Stimulated activated naive CD8-positive, alpha-beta T cell treated with anti-CD3 and anti-CD28 coated beads, Interleukin-15, Interleukin-2, amounts not matched to agents 100 ng/mL and 50 ng/mL, for 24 hours (primary cell): ENCODE measurements around the gene PCNX4.
A peak's percentile ranks its signal among the peaks of the same experiment; 100 is the strongest.

Source experiments
- H3K27ac Mint-ChIP-seq: one replicate; pipeline ENCODE4 v1.8.0; 2021; ENCODE audit warnings: mild to moderate bottlenecking, mixed read lengths
- H3K27me3 Mint-ChIP-seq: one replicate; pipeline ENCODE4 v1.8.0; 2021; ENCODE audit warnings: mixed read lengths
- H3K36me3 Mint-ChIP-seq: one replicate; pipeline ENCODE4 v1.8.0; 2021; ENCODE audit warnings: low read depth, mixed read lengths
- H3K4me1 Mint-ChIP-seq: one replicate; pipeline ENCODE4 v1.8.0; 2021; ENCODE audit warnings: low read depth, mixed read lengths
- H3K4me3 Mint-ChIP-seq: one replicate; pipeline ENCODE4 v1.8.0; 2021; ENCODE audit warnings: mild to moderate bottlenecking, mixed read lengths
- H3K9me3 Mint-ChIP-seq: one replicate; pipeline ENCODE4 v1.8.0; 2021; ENCODE audit warnings: mixed read lengths

The PCNX4 gene

GRCh38 chr14:60175255-60175902 lies 83.7 kb downstream of the PCNX4 start:
- H3K4me1 Mint-ChIP-seq: peaks cover 4% of the 10 kb centered on the region
- H3K9me3 Mint-ChIP-seq: no peaks in the 10 kb centered on the region
- H3K4me3 Mint-ChIP-seq: no peak overlapping the region
- H3K27ac Mint-ChIP-seq: no peak overlapping the region
- H3K36me3 Mint-ChIP-seq: no peaks in the 10 kb centered on the region
- no peaks in the 10 kb centered on the region for H3K27me3 Mint-ChIP-seq

DNA sequence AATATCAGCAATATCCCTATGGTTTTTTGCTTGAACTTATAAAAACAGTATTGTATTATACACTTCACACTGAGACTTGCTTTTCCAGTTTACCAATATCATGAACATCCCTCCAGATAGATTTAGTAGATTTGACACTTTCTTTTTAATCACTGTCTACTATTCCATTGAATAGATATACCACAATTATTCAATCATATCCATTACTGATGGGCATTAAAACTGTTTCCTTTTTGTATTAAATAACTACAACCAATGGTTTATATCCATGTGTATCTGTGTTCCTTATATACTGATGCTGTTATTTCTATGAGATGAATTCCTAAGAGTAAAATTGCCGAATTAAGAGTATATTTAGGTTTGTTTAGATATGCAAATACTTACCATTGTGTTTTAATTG lies 86.4 kb downstream of the PCNX4 start:
- Mint-ChIP-seq H3K27ac (no peak overlapping the region), H3K9me3 (no peaks in the 10 kb centered on the region), H3K27me3 (no peaks in the 10 kb centered on the region), H3K4me3 (no peak overlapping the region), H3K4me1 (peaks cover 5% of the 10 kb centered on the region), H3K36me3 (no peaks in the 10 kb centered on the region)

DNA sequence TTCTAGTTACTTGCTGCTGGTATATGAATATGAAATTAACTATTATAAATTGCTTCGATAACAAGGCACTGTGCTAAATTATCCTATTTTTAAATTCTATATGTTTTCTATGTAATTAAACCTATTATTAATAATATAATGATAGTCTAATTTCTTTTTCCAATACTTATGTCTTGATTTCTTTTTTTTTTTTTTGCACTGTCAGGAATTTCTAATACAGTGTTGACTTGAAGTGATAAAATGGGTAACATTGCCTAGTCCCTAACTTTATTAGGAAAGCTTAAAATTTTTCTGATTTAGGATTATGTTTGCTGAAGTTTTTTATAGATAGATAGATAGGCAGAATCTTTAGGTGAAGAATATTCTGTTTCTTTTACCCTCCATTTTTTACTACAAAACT lies 87.1 kb downstream of the PCNX4 start:
- peaks cover 11% of the 10 kb centered on the region for H3K4me1 Mint-ChIP-seq
- no peaks in the 10 kb centered on the region for H3K9me3 Mint-ChIP-seq
- no peak overlapping the region for H3K27ac Mint-ChIP-seq
- no peaks in the 10 kb centered on the region for H3K36me3 Mint-ChIP-seq
- H3K27me3 Mint-ChIP-seq: no peaks in the 10 kb centered on the region
- H3K4me3 Mint-ChIP-seq: no peak overlapping the region

DNA sequence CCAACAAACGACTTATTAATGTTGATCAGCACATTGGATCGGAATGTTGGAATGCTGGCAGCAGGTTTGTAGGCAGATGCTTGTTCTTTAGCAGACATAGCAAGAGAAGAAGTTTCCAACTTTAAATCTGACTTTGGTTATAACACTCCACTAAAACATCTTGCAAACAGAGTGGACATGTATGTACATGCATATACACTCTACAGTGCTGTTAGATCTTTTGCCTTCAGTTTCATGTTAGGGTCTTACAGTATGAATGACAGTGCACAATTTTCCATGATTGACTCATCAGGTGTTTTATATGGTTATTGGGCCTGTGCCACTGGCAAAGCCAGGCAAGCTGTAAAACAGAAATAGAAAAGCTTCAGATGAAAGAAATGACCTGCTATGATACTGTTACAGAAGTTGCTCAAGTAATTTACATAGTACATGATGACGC lies 87.7 kb downstream of the PCNX4 start:
- Mint-ChIP-seq H3K36me3 (no peaks in the 10 kb centered on the region), H3K27me3 (no peaks in the 10 kb centered on the region), H3K27ac (no peak overlapping the region), H3K4me1 (peaks cover 15% of the 10 kb centered on the region), H3K4me3 (no peak overlapping the region), H3K9me3 (no peaks in the 10 kb centered on the region)

GRCh38 chr14:60183138-60183537 lies 91.4 kb downstream of the PCNX4 start:
- Mint-ChIP-seq H3K4me3 (peak overlapping the region; percentile 4), H3K27me3 (no peaks in the 10 kb centered on the region), H3K36me3 (no peaks in the 10 kb centered on the region), H3K27ac (peak overlapping the region; percentile 84), H3K9me3 (no peaks in the 10 kb centered on the region), H3K4me1 (peaks cover 20% of the 10 kb centered on the region)

DNA sequence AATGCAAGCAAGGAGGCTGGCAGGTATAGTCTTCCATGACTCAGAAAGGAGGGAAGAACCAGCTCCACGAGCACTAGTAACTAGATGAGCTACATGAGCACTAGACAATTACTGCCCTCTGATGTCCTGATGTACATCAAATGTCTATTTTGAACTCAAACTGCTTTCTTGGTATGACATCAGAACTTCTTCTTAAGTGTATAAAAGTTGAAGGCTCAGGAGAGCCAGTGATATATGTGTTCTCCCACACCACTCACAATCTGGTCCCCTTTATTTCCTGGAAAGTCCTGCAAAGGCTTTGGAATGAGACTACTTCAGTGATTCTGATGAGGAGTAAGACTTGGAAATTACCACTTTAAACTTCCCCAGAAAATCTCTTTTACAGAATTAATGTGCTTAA lies 92.0 kb downstream of the PCNX4 start:
- peak overlapping the region; percentile 76 for H3K4me3 Mint-ChIP-seq
- H3K27me3 Mint-ChIP-seq: no peaks in the 10 kb centered on the region
- H3K27ac Mint-ChIP-seq: peak overlapping the region; percentile 84
- H3K4me1 Mint-ChIP-seq: peaks cover 20% of the 10 kb centered on the region
- H3K36me3 Mint-ChIP-seq: no peaks in the 10 kb centered on the region
- no peaks in the 10 kb centered on the region for H3K9me3 Mint-ChIP-seq

- Mint-ChIP-seq H3K9me3 (no peaks in the 10 kb centered on the region), H3K27ac (peak overlapping the region; percentile 84), H3K27me3 (no peaks in the 10 kb centered on the region), H3K4me3 (peak overlapping the region; percentile 76), H3K36me3 (no peaks in the 10 kb centered on the region), H3K4me1 (peaks cover 20% of the 10 kb centered on the region)
Measured at GRCh38 chr14:60184146-60184904, 92.6 kb downstream of the PCNX4 start.

DNA sequence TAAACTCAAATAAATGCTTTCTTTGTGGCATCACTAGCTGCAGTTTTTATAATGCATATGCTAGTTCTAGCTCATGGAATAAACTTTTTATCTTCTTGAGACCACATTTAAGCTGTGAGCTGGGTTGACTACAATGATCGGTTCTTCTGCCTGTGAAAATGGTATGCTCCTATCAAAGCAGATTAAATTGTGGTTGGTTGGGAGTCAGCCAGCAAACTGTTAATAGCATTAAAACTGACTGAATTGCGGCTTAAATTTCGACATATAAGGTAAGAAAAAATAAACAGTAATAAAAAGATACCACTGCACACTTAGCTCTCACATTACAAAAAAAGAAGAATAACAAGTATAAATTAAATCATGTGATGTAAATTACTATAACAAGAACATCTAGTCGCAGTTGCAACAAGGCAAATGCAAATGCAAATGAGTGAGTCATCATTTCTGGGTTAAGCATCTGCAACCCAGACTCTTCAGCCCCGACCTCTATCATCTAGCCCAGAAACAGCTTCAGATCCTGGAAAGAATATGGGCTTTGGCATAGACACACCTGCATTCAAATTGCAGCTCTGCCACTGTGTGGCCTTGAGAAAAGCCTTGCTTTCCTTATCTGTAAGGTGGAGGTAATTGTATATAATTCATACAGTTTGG lies 93.3 kb downstream of the PCNX4 start:
- Mint-ChIP-seq H3K27me3 (no peaks in the 10 kb centered on the region), H3K4me3 (no peak overlapping the region), H3K4me1 (peaks cover 16% of the 10 kb centered on the region), H3K9me3 (no peaks in the 10 kb centered on the region), H3K27ac (no peak overlapping the region), H3K36me3 (no peaks in the 10 kb centered on the region)

DNA sequence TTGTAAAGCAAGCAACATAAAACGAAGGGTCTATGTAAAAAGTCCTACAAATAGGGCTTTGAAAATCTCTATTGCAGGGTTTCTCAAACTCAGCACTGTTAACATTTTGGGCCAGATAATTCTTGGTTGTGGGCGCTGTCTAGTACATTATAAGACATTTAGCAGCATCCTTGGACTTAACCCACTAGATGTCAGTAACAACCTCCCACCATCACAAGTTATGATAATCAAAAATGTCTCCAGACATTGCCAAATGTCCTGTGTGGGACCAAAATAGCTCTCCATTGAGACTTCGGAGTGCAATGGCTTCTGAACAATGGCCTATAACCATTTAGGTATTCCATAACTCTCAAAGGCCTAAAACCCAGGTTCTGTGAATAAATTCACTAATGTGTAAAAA lies 96.4 kb downstream of the PCNX4 start:
- Mint-ChIP-seq H3K4me3 (no peak overlapping the region), H3K4me1 (peaks cover 16% of the 10 kb centered on the region), H3K27me3 (no peaks in the 10 kb centered on the region), H3K27ac (no peak overlapping the region), H3K9me3 (no peaks in the 10 kb centered on the region), H3K36me3 (no peaks in the 10 kb centered on the region)

DNA sequence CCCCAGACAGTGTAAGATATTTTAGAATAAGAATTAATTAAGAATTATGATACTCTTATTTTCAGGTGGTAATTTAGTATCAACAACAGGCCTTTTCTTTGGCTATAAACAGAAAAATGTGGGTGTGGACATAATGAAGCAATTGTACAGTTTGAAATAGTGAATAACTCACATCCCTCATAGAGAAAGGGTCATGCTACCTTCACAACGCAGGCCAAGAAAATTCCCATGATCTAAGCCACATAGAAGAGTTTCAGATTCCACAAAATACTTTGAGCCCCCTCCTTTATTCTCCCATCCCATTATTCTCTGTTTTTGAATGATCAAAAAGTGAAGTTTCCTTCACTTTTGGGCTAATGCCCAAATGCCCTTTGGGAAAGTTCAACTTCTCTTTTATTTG lies 97.0 kb downstream of the PCNX4 start:
- Mint-ChIP-seq H3K27ac (no peak overlapping the region), H3K4me3 (no peak overlapping the region), H3K27me3 (no peaks in the 10 kb centered on the region), H3K36me3 (no peaks in the 10 kb centered on the region), H3K9me3 (no peaks in the 10 kb centered on the region), H3K4me1 (peaks cover 10% of the 10 kb centered on the region)

GRCh38 chr14:60189923-60190840 lies 98.5 kb downstream of the PCNX4 start:
- Mint-ChIP-seq H3K9me3 (no peaks in the 10 kb centered on the region), H3K27me3 (no peaks in the 10 kb centered on the region), H3K27ac (no peak overlapping the region), H3K4me3 (no peak overlapping the region), H3K36me3 (no peaks in the 10 kb centered on the region), H3K4me1 (no peaks in the 10 kb centered on the region)

GRCh38 chr14:60195179-60195810 lies 103.6 kb downstream of the PCNX4 start:
- Mint-ChIP-seq H3K4me1 (peaks cover 13% of the 10 kb centered on the region), H3K36me3 (no peaks in the 10 kb centered on the region), H3K27ac (no peak overlapping the region), H3K27me3 (peaks cover 11% of the 10 kb centered on the region), H3K9me3 (peaks cover 6% of the 10 kb centered on the region), H3K4me3 (no peak overlapping the region)

- Mint-ChIP-seq H3K9me3 (peaks cover 6% of the 10 kb centered on the region), H3K27ac (no peak overlapping the region)
Measured at GRCh38 chr14:60196291-60196690, 104.6 kb downstream of the PCNX4 start.

DNA sequence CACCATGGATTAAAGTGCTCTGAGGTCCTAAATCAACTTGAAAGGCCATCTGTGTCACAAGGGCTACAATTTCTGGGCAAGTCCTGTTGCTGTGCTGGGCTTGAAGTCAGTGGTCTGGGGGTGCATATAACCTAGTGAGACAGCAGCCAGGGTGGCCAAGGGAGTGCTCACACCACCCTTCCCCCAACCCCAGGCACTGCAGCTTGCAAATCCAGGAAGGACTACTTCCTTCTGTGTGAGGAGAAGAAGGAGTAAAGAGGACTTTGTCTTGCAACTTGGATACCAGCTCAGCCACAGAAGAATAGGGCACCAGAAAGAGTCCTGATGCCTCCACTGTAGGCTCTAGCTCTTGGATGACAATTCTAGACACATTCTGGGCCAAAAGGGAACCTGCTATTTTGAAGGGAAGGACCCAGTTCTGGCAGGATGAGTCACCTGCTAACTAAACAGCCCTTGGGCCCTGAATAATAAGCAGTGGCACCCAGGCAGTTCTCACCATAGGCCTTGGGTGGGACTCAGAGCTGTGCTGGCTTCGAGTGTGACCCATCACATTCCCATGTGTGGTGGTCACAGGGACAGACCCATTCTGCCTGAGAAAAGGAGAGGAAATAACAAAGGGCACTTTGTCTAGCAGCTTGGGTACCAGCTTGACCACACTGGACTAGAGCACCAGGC lies 106.0 kb downstream of the PCNX4 start:
- H3K4me1 Mint-ChIP-seq: peaks cover 13% of the 10 kb centered on the region
- H3K27me3 Mint-ChIP-seq: peaks cover 16% of the 10 kb centered on the region
- H3K4me3 Mint-ChIP-seq: no peak overlapping the region
- peaks cover 6% of the 10 kb centered on the region for H3K9me3 Mint-ChIP-seq
- H3K36me3 Mint-ChIP-seq: no peaks in the 10 kb centered on the region
- H3K27ac Mint-ChIP-seq: no peak overlapping the region

More at GRCh38 chr14:60196291-60196690, 104.6 kb downstream of the PCNX4 start:
- Mint-ChIP-seq H3K27me3 (peaks cover 16% of the 10 kb centered on the region), H3K4me3 (no peak overlapping the region), H3K36me3 (no peaks in the 10 kb centered on the region), H3K4me1 (peaks cover 13% of the 10 kb centered on the region)
